ENCODE results near the gene ITPR2.
"Not testable (repeated sequence)": the region's sequence is repeated elsewhere in the genome, so short reads cannot be mapped to it uniquely, and the experiment has no call there.

The ITPR2 gene

GRCh38 chr12:26658991-26659390 is 174.0 kb downstream of the ITPR2 start:
- DNase-seq, result no peak

GRCh38 chr12:26654623-26655022 is 178.4 kb downstream of the ITPR2 start:
- no peak for DNase-seq

- no peak for DNase-seq
These were observed 181.3 kb downstream of the ITPR2 start for GRCh38 chr12:26651566-26652188.

GRCh38 chr12:26651036-26651435 is 182.0 kb downstream of the ITPR2 start:
- no peak for DNase-seq

GRCh38 chr12:26648999-26649398 is 184.0 kb downstream of the ITPR2 start:
- no peak for DNase-seq

GRCh38 chr12:26648584-26648983 is 184.4 kb downstream of the ITPR2 start:
- no peak for DNase-seq

- DNase-seq, result no peak
These were observed 184.9 kb downstream of the ITPR2 start for GRCh38 chr12:26648066-26648465.

GRCh38 chr12:26647088-26647487 is 185.9 kb downstream of the ITPR2 start:
- no peak for DNase-seq

GRCh38 chr12:26646571-26646970 is 186.4 kb downstream of the ITPR2 start:
- no peak for DNase-seq

- not testable (repeated sequence) for DNase-seq
These were observed 188.6 kb downstream of the ITPR2 start for GRCh38 chr12:26644376-26644775.

GRCh38 chr12:26643532-26644315 is 189.3 kb downstream of the ITPR2 start:
- no peak for DNase-seq

GRCh38 chr12:26642361-26642760 is 190.6 kb downstream of the ITPR2 start:
- no peak for DNase-seq

GRCh38 chr12:26636710-26637328 is 196.2 kb downstream of the ITPR2 start:
- no peak for DNase-seq

- no peak for DNase-seq
These were observed 199.3 kb downstream of the ITPR2 start for GRCh38 chr12:26633591-26634210.

GRCh38 chr12:26632756-26633155 is 200.2 kb downstream of the ITPR2 start:
- no peak for DNase-seq

- DNase-seq, result no peak
These were observed 201.1 kb downstream of the ITPR2 start for GRCh38 chr12:26631846-26632245.

- no peak for DNase-seq
These were observed 202.4 kb downstream of the ITPR2 start for GRCh38 chr12:26630546-26631027.

- no peak for DNase-seq
These were observed 203.1 kb downstream of the ITPR2 start for GRCh38 chr12:26629864-26630263.

GRCh38 chr12:26628234-26628633 is 204.8 kb downstream of the ITPR2 start:
- no peak for DNase-seq

GRCh38 chr12:26627335-26627734 is 205.7 kb downstream of the ITPR2 start:
- DNase-seq, result no peak

- DNase-seq, result no peak
These were observed 209.9 kb downstream of the ITPR2 start for GRCh38 chr12:26623136-26623535.

GRCh38 chr12:26622601-26623000 is 210.4 kb downstream of the ITPR2 start:
- DNase-seq, result no peak

GRCh38 chr12:26621932-26622331 is 211.1 kb downstream of the ITPR2 start:
- DNase-seq, result no peak

Measured in activated gamma-delta T cell (primary cell).